Chondrocyte (in vitro differentiated cells): ENCODE data around the gene C2orf42. TPM values are rescaled to one million over a fixed set of nuclear protein-coding genes. Genes with fewer than 3 reads are reported as not detected.
A peak's percentile ranks its signal among the peaks of the same experiment; 100 is the strongest.

Experiments used
- DNase-seq: peaks from one replicate; pipeline ENCODE4 v3.0.0; 2021; ENCODE audit warnings: mixed read lengths, low spot score
- H3K27ac Mint-ChIP-seq: one replicate; pipeline ENCODE4 v1.8.0; 2021; ENCODE audit warnings: mild to moderate bottlenecking, moderate library complexity, mixed read lengths; ENCODE audit not compliant: unreplicated experiment
- H3K27me3 Mint-ChIP-seq: 2 replicates; pipeline ENCODE4 v1.8.0; 2021; ENCODE audit warnings: low read depth, mixed read lengths
- H3K36me3 Mint-ChIP-seq: 2 replicates; pipeline ENCODE4 v1.8.0; 2021; ENCODE audit warnings: low read depth, mixed read lengths
- H3K4me1 Mint-ChIP-seq: 2 replicates; pipeline ENCODE4 v1.8.0; 2021; ENCODE audit warnings: low read depth, mild to moderate bottlenecking, mixed read lengths
- H3K4me3 Mint-ChIP-seq: one replicate; pipeline ENCODE4 v1.8.0; 2021; ENCODE audit warnings: mild to moderate bottlenecking, moderate library complexity, mixed read lengths; ENCODE audit not compliant: unreplicated experiment
- H3K9me3 Mint-ChIP-seq: 2 replicates; pipeline ENCODE4 v1.8.0; 2021; ENCODE audit warnings: low read depth, mixed read lengths
- total RNA-seq: library from RNA; stranded (reverse); gene quantifications from 3 replicates; pipeline ENCODE4 v1.2.1, GENCODE V29; 2021
- TF ChIP-seq, protein P1 (sequence below): fragments of 200-600 bp; sonication (generic); IDR thresholded peaks from 2 replicates; pipeline ENCODE4 v1.5.0; 2021; ENCODE audit warnings: antibody characterized with exemption, mild to moderate bottlenecking, moderate library complexity

The C2orf42 gene
- total RNA-seq, 1 donor from 2014 or later, result 14.3 TPM

DNA sequence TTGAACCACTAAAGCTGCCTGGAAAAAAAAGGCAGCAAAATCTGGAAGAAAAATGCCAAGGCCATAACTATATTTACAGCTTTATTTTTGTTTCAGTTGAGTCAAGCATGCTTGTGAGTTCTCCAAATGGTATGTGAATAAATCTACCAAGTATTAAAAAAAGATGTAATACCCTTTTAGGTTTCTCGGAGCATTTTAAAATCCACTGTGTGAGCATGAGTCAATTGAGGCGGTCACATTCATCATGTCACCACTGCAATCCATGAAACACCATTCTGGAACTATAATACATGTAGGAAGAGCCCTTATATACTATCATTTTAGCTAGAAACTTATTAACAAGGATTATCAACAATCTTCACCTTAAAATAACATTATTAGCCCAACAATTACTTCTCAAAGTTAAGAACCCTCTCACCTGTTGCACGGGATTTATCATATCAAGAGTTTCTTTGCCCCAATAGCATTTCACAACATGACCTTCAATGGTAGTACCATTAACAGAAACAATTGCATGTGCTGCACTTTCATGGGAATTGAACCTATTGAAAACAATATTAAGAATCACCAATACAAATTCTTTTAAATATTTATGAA, 24.2 kb upstream of the C2orf42 start:
- H3K27me3 Mint-ChIP-seq, result no peaks in the 10 kb centered on the region
- peaks cover 23% of the 10 kb centered on the region for H3K4me1 Mint-ChIP-seq
- H3K27ac Mint-ChIP-seq, result peak overlapping the region; percentile 83
- no peak for DNase-seq
- TF ChIP-seq, protein P1, sequence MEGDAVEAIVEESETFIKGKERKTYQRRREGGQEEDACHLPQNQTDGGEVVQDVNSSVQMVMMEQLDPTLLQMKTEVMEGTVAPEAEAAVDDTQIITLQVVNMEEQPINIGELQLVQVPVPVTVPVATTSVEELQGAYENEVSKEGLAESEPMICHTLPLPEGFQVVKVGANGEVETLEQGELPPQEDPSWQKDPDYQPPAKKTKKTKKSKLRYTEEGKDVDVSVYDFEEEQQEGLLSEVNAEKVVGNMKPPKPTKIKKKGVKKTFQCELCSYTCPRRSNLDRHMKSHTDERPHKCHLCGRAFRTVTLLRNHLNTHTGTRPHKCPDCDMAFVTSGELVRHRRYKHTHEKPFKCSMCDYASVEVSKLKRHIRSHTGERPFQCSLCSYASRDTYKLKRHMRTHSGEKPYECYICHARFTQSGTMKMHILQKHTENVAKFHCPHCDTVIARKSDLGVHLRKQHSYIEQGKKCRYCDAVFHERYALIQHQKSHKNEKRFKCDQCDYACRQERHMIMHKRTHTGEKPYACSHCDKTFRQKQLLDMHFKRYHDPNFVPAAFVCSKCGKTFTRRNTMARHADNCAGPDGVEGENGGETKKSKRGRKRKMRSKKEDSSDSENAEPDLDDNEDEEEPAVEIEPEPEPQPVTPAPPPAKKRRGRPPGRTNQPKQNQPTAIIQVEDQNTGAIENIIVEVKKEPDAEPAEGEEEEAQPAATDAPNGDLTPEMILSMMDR, result no peak
- peaks cover 23% of the 10 kb centered on the region for H3K36me3 Mint-ChIP-seq
- no peak overlapping the region for H3K4me3 Mint-ChIP-seq
- no peaks in the 10 kb centered on the region for H3K9me3 Mint-ChIP-seq

DNA sequence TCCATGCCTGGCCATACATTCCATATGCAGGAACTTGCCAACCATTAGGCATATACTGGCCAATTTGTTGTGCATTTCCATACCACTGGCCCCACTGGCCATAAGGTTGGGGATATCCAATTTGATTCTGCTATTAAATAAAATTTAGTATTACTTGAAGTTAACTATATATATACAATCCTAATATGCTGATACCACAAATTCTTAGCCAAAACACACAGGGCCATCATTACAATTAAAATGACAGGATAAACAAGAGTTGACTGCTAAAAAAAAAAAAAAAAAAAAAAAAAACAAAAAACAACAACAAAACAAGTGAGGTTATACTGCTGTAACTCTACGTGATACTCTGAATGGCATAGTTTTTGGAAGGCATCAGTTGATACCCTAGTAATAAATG, 23.5 kb upstream of the C2orf42 start:
- H3K4me3 Mint-ChIP-seq, result no peak overlapping the region

DNA sequence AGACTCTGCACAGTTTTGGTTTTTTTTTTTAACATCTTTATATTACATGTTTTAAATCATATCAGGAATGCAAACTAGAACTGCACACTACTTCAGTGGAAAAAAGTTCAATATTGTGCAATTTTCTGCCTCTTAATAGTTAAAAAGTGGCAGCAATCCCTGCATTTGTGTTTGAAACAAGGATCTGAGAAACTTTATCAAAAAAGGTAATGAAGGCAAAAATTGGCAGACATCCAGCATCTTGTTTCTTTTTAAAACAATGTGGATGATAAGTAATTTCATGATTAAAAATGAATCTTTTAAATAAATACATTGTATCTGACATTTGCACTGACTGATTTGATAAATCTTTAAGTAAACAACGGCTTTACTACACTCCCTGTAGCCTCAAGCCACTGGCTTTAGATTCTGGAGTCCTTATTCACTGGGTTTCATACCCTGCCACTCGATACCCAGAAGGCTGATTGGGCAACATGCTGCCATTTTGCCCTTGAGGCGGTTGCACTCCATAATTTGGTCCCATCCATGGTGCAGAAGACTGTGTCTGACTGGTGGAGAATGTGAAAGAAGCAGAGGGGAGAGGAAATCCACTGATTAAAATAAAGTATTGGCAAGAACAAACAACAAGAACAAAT, 21.6 kb upstream of the C2orf42 start:
- Mint-ChIP-seq H3K9me3 (no peaks in the 10 kb centered on the region), H3K4me3 (no peak overlapping the region), H3K36me3 (peaks cover 11% of the 10 kb centered on the region), H3K27ac (no peak overlapping the region), H3K27me3 (no peaks in the 10 kb centered on the region), H3K4me1 (peaks cover 23% of the 10 kb centered on the region)
- TF ChIP-seq, protein P1, result no peak
- DNase-seq, result no peak

More for the DNA sequence above, 23.5 kb upstream of the C2orf42 start:
- Mint-ChIP-seq H3K36me3 (peaks cover 22% of the 10 kb centered on the region), H3K9me3 (no peaks in the 10 kb centered on the region), H3K4me1 (peaks cover 23% of the 10 kb centered on the region), H3K27ac (peak overlapping the region; percentile 83), H3K27me3 (no peaks in the 10 kb centered on the region)
- TF ChIP-seq, protein P1, result no peak
- no peak for DNase-seq

DNA sequence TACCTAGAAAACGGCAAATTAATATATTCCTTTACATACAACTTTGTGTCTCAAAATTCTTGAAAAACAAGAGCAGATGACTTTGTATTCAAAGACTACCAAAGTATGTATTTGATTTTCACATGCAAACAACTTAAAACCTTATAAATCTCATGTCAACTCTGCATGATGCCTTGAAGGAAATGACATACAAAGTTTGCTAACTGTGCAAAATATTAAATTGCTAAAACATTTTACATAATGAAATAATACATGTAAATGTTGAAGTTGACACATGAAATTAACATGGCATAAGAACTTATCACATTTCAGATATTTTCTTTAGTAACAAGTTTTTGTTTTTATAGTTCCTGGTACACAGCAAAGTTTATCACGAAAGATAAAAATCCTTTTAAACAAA, 20.8 kb upstream of the C2orf42 start:
- H3K27ac Mint-ChIP-seq, result no peak overlapping the region
- no peaks in the 10 kb centered on the region for H3K9me3 Mint-ChIP-seq
- no peak overlapping the region for H3K4me3 Mint-ChIP-seq
- TF ChIP-seq, protein P1, result no peak
- peaks cover 7% of the 10 kb centered on the region for H3K36me3 Mint-ChIP-seq
- no peak for DNase-seq
- no peaks in the 10 kb centered on the region for H3K27me3 Mint-ChIP-seq
- H3K4me1 Mint-ChIP-seq, result peaks cover 23% of the 10 kb centered on the region

DNA sequence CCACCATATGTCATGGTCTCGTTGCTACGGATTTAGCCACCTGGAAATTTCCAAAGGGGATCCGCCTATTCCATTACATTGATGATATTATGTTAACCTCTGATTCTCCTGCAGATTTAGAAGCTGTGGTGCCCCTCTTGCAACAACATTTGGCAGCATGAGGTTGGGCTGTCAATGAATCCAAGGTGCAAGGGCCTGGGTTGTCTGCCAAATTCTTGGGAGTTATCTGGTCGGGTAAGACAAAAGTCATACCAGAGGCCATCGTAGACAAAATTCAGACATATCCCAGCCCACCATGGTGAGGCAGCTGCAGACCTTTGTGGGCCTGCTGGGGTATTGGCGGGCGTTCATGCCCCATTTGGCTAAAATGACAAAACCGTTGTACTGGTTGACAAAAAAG, 13.6 kb upstream of the C2orf42 start:
- no peaks in the 10 kb centered on the region for H3K9me3 Mint-ChIP-seq
- no peaks in the 10 kb centered on the region for H3K36me3 Mint-ChIP-seq
- no peaks in the 10 kb centered on the region for H3K27me3 Mint-ChIP-seq
- TF ChIP-seq, protein P1, result no peak
- H3K27ac Mint-ChIP-seq, result no peak overlapping the region
- no peak overlapping the region for H3K4me3 Mint-ChIP-seq
- DNase-seq, result no peak
- no peaks in the 10 kb centered on the region for H3K4me1 Mint-ChIP-seq
